HEK293T (cell line): ENCODE measurements around the gene TCF25.
"Not testable (repeated sequence)": the region's sequence is repeated elsewhere in the genome, so short reads cannot be mapped to it uniquely, and the experiment has no call there.

Experiments used
- HDGF ChIP-seq: fragments of 450-650 bp; IDR thresholded peaks from 2 replicates; pipeline ENCODE4 v1.6.1; 2017; ENCODE audit warnings: antibody characterized with exemption, borderline replicate concordance
- SP1 ChIP-seq: fragments of 450-650 bp; IDR thresholded peaks from 2 replicates; pipeline ENCODE4 v1.6.1; 2017
- TARDBP ChIP-seq: fragments of 450-650 bp; IDR thresholded peaks from 2 replicates; pipeline ENCODE4 v1.6.1; 2016

GRCh38 chr16:89934019-89934418 lies 60.6 kb downstream of the TCF25 start:
- not testable (repeated sequence) for TF ChIP-seq HDGF, SP1, TARDBP
